ENCODE measurements around the gene VAMP8. TPM values are rescaled to one million over a fixed set of nuclear protein-coding genes. Genes with fewer than 3 reads are reported as not detected.
A peak's percentile ranks its signal among the peaks of the same experiment; 100 is the strongest.

The VAMP8 gene
- total and polyA plus RNA-seq, 2 of the 8 experiments (the other 6 are each of a cell fraction or from before 2014, with no cell fraction given): 34.4 to 69.7 TPM

GRCh38 chr2:85607268-85608215, 30.2 kb downstream of the VAMP8 start:
- Histone ChIP-seq H3K79me2 (ENCODE audit: control insufficient read depth in 1 of 2, insufficient read depth in 2 of 2, low read length in 2 of 2) (peaks cover 0 to 17% of the 10 kb centered on the region in 2 experiments; a peak in 2 of 4 replicates), H3K23me2 (ENCODE audit: low read depth, low read length) (peaks cover 10% of the 10 kb centered on the region), H3K4me3 (ENCODE audit: extremely low read depth in 1 of 4, insufficient read depth in 2 of 4, low read depth in 3 of 4, low read length in 4 of 4) (no peak overlapping the region), H2AFZ (ENCODE audit: low read length) (no peak overlapping the region), H2AK5ac (ENCODE audit: low read depth, low read length) (no peak overlapping the region), H3K18ac (ENCODE audit: extremely low read depth, low read length) (no peak overlapping the region), H4K20me1 (replicated peaks in 1 of 2; ENCODE audit: control insufficient read depth in 1 of 2, insufficient read depth in 2 of 2, low read length in 2 of 2) (peaks cover 0 to 13% of the 10 kb centered on the region in 2 experiments), H3K27me3 (replicated peaks in 1 of 4; ENCODE audit: control insufficient read depth in 3 of 4, extremely low read depth in 1 of 4, insufficient read depth in 3 of 4, low read length in 3 of 4) (no peaks in the 10 kb centered on the region), H2BK5ac (ENCODE audit: low read depth, low read length) (no peak overlapping the region), H2BK120ac (replicated peaks; ENCODE audit: low read depth, low read length) (no peak overlapping the region), H3K4me1 (replicated peaks in 1 of 4; ENCODE audit: control insufficient read depth in 3 of 4, insufficient read depth in 4 of 4, low read length in 3 of 4) (no peaks in the 10 kb centered on the region; a peak in 3 of 7 replicates), H3K23ac (ENCODE audit: insufficient read length) (no peak overlapping the region), H2BK15ac (ENCODE audit: low read length) (no peak overlapping the region), H3K14ac (ENCODE audit: insufficient read length) (no peak overlapping the region), H3K4me2 (ENCODE audit: insufficient read depth in 1 of 2, low read depth in 2 of 2, low read length in 2 of 2) (no peak overlapping the region), H3K27ac (ENCODE audit: low read depth, low read length) (no peak overlapping the region), H2BK12ac (ENCODE audit: low read depth, low read length) (no peak overlapping the region), H3K56ac (replicated peaks; ENCODE audit: insufficient read length, low read depth, low read length) (no peak overlapping the region), H4K5ac (ENCODE audit: insufficient read length, low read depth, low read length) (no peak overlapping the region), H4K8ac (ENCODE audit: extremely low read depth, insufficient read depth, low read length) (no peak overlapping the region), H3K79me1 (ENCODE audit: low read depth, low read length) (peaks cover 4% of the 10 kb centered on the region), H3K9me3 (ENCODE audit: insufficient read depth in 2 of 2, low read depth in 1 of 2, low read length in 1 of 2) (no peaks in the 10 kb centered on the region), H3K36me3 (ENCODE audit: control insufficient read depth in 2 of 4, insufficient read depth in 4 of 4, low read length in 3 of 4) (peaks cover 6 to 19% (median 14%) of the 10 kb centered on the region in 4 experiments; a peak in 6 of 8 replicates), H2BK20ac (ENCODE audit: low read length) (no peak overlapping the region), H3K4ac (replicated peaks; ENCODE audit: insufficient read length, low read depth, low read length) (no peak overlapping the region), H3K9ac (replicated peaks in 1 of 4; ENCODE audit: extremely low read depth in 1 of 4, low read depth in 3 of 4, low read length in 3 of 4) (peak overlapping the region in 1 of 4 experiments; percentile 19; a peak in 1 of 7 replicates), H4K91ac (replicated peaks; ENCODE audit: insufficient read length, low read length) (no peak overlapping the region)
- DNase-seq (ENCODE audit: low read depth in 1 of 2, low spot score in 2 of 2): no peak
- ChIA-PET POLR2A (ENCODE audit: partially characterized antibody) (interaction anchor here (0.7 to 7.9 kb wide), 6 partner anchors 12 to 67 kb away, joined by 3 to 68 read pairs (median 12); partner anchors contain the start of genes MAT2A and RNF181), CTCF (ENCODE audit: partially characterized antibody) (no interaction called here)
- no peak for FAIRE-seq
- WGBS, 2 experiments (ENCODE audit: extremely low coverage in 1 of 2, insufficient coverage in 1 of 2, insufficient read length in 1 of 2, insufficient replicate concordance in 2 of 2, low coverage in 1 of 2, low lambda C conversion rate in 2 of 2, missing lambda C conversion rate in 1 of 2): 88% methylated on average over 9 of the region's 9 CpGs; no CpG with 5 or more reads in 1 of the 2 experiments
- TF ChIP-seq RXRA (IDR thresholded peaks at IDR 0.05; ENCODE audit: insufficient read depth, low read depth, low read length): no peak
- TF ChIP-seq FOSL1 (IDR thresholded peaks at IDR 0.05; ENCODE audit: insufficient read depth, low read depth, low read length): no peak
- no peak for TF ChIP-seq USF2 (IDR thresholded peaks at IDR 0.05; ENCODE audit: low read length)
- TF ChIP-seq SIX5 (IDR thresholded peaks at IDR 0.05; ENCODE audit: low read depth, low read length): no peak
- no peak for TF ChIP-seq MAFK (IDR thresholded peaks at IDR 0.05; ENCODE audit: low read depth, low read length)
- TF ChIP-seq POLR2AphosphoS5 (IDR thresholded peaks at IDR 0.05; ENCODE audit: low read depth, low read length): no peak
- no peak for TF ChIP-seq KDM4A (IDR thresholded peaks at IDR 0.05; ENCODE audit: low read depth, low read length, severe bottlenecking)
- TF ChIP-seq ATF3 (IDR thresholded peaks at IDR 0.05; ENCODE audit: insufficient read depth, low read depth, low read length): no peak
- TF ChIP-seq TEAD4 (IDR thresholded peaks at IDR 0.05; ENCODE audit: low read depth, low read length): no peak

Measured in H1 (cell line).